Mesothelial cell of epicardium (in vitro differentiated cells): Measurements from ENCODE around the gene PNKD. TPM values are rescaled to one million over a fixed set of nuclear protein-coding genes. Genes with fewer than 3 reads are reported as not detected.

ENCODE experiments used
- DNase-seq, 2 experiments: peaks; one replicate each; pipeline ENCODE4 v3.0.0; 2021; ENCODE audit warnings: low spot score in 2 of 2; ENCODE audit not compliant: unreplicated experiment in 2 of 2
- H3K27ac Mint-ChIP-seq: 2 replicates; pipeline ENCODE4 v1.8.0; 2021; ENCODE audit warnings: mixed read lengths
- H3K27me3 Mint-ChIP-seq: 2 replicates; pipeline ENCODE4 v1.8.0; 2021; ENCODE audit warnings: low read depth, mixed read lengths
- H3K36me3 Mint-ChIP-seq: 2 replicates; pipeline ENCODE4 v1.8.0; 2021; ENCODE audit warnings: mixed read lengths
- H3K4me1 Mint-ChIP-seq: 2 replicates; pipeline ENCODE4 v1.8.0; 2021; ENCODE audit warnings: mixed read lengths
- H3K4me3 Mint-ChIP-seq: 2 replicates; pipeline ENCODE4 v1.8.0; 2021; ENCODE audit warnings: mild to moderate bottlenecking, moderate library complexity, mixed read lengths
- H3K9me3 Mint-ChIP-seq: 2 replicates; pipeline ENCODE4 v1.8.0; 2021; ENCODE audit warnings: mixed read lengths
- CTCF ChIP-seq: fragments of 200-600 bp; sonication (generic); IDR thresholded peaks from one replicate; pipeline ENCODE4 v1.5.0; 2021; ENCODE audit warnings: antibody characterized with exemption; ENCODE audit not compliant: unreplicated experiment
- total RNA-seq: library from RNA; stranded (reverse); gene quantifications from 3 replicates; pipeline ENCODE4 v1.2.1, GENCODE V29; 2021

The PNKD gene
- total RNA-seq, 1 donor from 2014 or later: 63.2 TPM

GRCh38 chr2:218275371-218276072 lies 5.2 kb downstream of the PNKD start:
- H3K4me3 Mint-ChIP-seq: no peak overlapping the region
- peaks cover 25% of the 10 kb centered on the region for H3K36me3 Mint-ChIP-seq
- no peak overlapping the region for H3K27ac Mint-ChIP-seq

GRCh38 chr2:218276986-218277755 lies 6.9 kb downstream of the PNKD start:
- Mint-ChIP-seq H3K4me3 (no peak overlapping the region), H3K27ac (no peak overlapping the region), H3K27me3 (no peaks in the 10 kb centered on the region), H3K36me3 (peaks cover 28% of the 10 kb centered on the region), H3K4me1 (peaks cover 8% of the 10 kb centered on the region), H3K9me3 (no peaks in the 10 kb centered on the region)
- no peak for DNase-seq
- no peak for TF ChIP-seq CTCF

More at GRCh38 chr2:218275371-218276072, 5.2 kb downstream of the PNKD start:
- TF ChIP-seq CTCF: no peak
- no peaks in the 10 kb centered on the region for H3K27me3 Mint-ChIP-seq
- peaks cover 20% of the 10 kb centered on the region for H3K4me1 Mint-ChIP-seq
- H3K9me3 Mint-ChIP-seq: no peaks in the 10 kb centered on the region
- DNase-seq: no peak

DNA sequence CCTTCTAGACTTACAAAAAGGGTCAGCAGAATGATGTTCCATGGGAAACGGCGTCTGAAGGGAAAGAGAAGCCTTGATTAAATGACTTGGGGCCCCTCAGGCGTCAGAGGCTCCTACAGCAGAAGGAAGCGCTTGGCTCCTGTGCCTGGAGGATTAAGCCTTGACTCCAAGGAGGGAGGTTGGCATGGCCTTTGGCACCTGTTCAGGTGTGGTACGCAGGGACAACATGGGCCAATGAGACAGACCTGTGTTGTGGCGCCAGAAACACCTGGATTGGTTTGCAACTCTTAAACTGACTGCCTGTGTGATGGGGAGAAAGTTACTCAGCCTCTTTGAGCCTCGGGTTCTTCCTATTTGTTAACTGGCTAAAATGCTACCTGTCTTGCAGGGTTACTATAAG lies 7.6 kb downstream of the PNKD start:
- no peak for TF ChIP-seq CTCF
- Mint-ChIP-seq H3K36me3 (peaks cover 28% of the 10 kb centered on the region), H3K27ac (no peak overlapping the region), H3K9me3 (no peaks in the 10 kb centered on the region), H3K4me3 (no peak overlapping the region), H3K4me1 (peaks cover 10% of the 10 kb centered on the region), H3K27me3 (no peaks in the 10 kb centered on the region)
- no peak for DNase-seq

- H3K36me3 Mint-ChIP-seq: peaks cover 26% of the 10 kb centered on the region
- H3K4me1 Mint-ChIP-seq: peaks cover 17% of the 10 kb centered on the region
- H3K9me3 Mint-ChIP-seq: no peaks in the 10 kb centered on the region
- no peaks in the 10 kb centered on the region for H3K27me3 Mint-ChIP-seq
- H3K27ac Mint-ChIP-seq: no peak overlapping the region
- DNase-seq: no peak
- no peak for TF ChIP-seq CTCF
- no peak overlapping the region for H3K4me3 Mint-ChIP-seq
Measured at GRCh38 chr2:218278531-218279360, 8.4 kb downstream of the PNKD start.

DNA sequence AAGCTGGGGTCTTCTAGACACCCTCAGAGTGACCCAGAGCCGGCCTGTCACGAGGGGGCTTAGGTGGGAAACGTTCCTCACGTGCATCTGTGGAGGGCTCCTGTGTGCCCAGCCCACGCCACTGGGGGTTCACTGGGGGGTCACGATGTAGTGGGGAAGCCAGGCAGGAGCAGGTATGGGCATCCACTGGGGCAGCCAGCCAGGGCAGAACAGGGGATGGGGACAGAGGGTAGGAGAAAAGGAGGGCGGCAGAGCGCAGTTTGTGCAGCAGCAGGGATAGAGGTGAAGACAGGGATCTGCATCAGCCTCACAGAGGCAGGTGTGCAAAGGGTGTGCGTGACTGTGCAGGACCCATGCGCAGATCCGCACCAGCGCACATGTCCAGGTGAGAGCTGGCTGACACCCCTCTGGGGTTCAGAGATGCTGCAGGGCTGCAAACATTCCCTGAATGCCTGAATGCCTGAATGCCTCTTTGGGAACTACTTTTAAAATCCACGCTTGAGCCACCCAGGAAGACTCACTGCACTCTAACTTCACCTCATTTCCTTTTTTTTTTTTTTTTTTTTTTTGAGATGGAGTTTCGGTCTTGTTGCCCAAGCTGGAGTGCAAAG lies 10.0 kb downstream of the PNKD start:
- H3K4me1 Mint-ChIP-seq: peaks cover 21% of the 10 kb centered on the region
- no peak for TF ChIP-seq CTCF

More for the DNA sequence above, 10.0 kb downstream of the PNKD start:
- no peaks in the 10 kb centered on the region for H3K27me3 Mint-ChIP-seq
- H3K4me3 Mint-ChIP-seq: no peak overlapping the region
- DNase-seq: no peak
- H3K36me3 Mint-ChIP-seq: peaks cover 23% of the 10 kb centered on the region
- no peak overlapping the region for H3K27ac Mint-ChIP-seq
- H3K9me3 Mint-ChIP-seq: no peaks in the 10 kb centered on the region
